Esophagus muscularis mucosa (tissue), 4 donors: ENCODE results near the gene YY1.

Experiments
- CTCF ChIP-seq, 3 experiments: fragments of 200-600 bp in 2 of 3; fragments of 450-650 bp in 1 of 3; sonication (generic) in 2 of 3; IDR thresholded peaks; one replicate each; pipeline ENCODE4 v1.5.1; 2017 to 2019; ENCODE audit warnings: antibody characterized with exemption in 3 of 3, mild to moderate bottlenecking in 2 of 3, moderate library complexity in 1 of 3
- EP300 ChIP-seq: sonication (generic); formaldehyde crosslinking; IDR thresholded peaks from one replicate; pipeline ENCODE4 v1.6.1; 2017; ENCODE audit warnings: antibody characterized with exemption
- POLR2A ChIP-seq: fragments of 450-650 bp; IDR thresholded peaks from one replicate; pipeline ENCODE4 v1.6.1; 2017; ENCODE audit warnings: antibody characterized with exemption, moderate library complexity, mild to moderate bottlenecking, low read depth
- POLR2AphosphoS5 ChIP-seq, 2 donors: sonication (generic); formaldehyde crosslinking; IDR thresholded peaks; one replicate each; pipeline ENCODE4 v1.6.1; 2017; ENCODE audit warnings: antibody characterized with exemption in 2 of 2

- TF ChIP-seq POLR2A (no peak), CTCF (IDR thresholded peaks at IDR 0.05) (no peak), POLR2AphosphoS5 (IDR thresholded peaks at IDR 0.05) (no peak), EP300 (no peak)
Observed at GRCh38 chr14:100211893-100212292, 27.1 kb upstream of the YY1 start.
